Measurements from ENCODE around the gene MEGF11.

- TF ChIP-seq, protein P1, sequence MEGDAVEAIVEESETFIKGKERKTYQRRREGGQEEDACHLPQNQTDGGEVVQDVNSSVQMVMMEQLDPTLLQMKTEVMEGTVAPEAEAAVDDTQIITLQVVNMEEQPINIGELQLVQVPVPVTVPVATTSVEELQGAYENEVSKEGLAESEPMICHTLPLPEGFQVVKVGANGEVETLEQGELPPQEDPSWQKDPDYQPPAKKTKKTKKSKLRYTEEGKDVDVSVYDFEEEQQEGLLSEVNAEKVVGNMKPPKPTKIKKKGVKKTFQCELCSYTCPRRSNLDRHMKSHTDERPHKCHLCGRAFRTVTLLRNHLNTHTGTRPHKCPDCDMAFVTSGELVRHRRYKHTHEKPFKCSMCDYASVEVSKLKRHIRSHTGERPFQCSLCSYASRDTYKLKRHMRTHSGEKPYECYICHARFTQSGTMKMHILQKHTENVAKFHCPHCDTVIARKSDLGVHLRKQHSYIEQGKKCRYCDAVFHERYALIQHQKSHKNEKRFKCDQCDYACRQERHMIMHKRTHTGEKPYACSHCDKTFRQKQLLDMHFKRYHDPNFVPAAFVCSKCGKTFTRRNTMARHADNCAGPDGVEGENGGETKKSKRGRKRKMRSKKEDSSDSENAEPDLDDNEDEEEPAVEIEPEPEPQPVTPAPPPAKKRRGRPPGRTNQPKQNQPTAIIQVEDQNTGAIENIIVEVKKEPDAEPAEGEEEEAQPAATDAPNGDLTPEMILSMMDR (IDR thresholded peaks at IDR 0.05), result no peak
- no peak for TF ChIP-seq POLR2A (IDR thresholded peaks at IDR 0.05)
Observed at GRCh38 chr15:65845826-65846519, 407.6 kb downstream of the MEGF11 start.
